Measurements from ENCODE around the gene SPPL2C. TPM values are rescaled to one million over a fixed set of nuclear protein-coding genes. Genes with fewer than 3 reads are reported as not detected.
A peak's percentile ranks its signal among the peaks of the same experiment; 100 is the strongest.
"Not testable (repeated sequence)": the region's sequence is repeated elsewhere in the genome, so short reads cannot be mapped to it uniquely, and the experiment has no call there.

SPPL2C gene
- total and polyA plus RNA-seq, 2 donors: not detected

DNA sequence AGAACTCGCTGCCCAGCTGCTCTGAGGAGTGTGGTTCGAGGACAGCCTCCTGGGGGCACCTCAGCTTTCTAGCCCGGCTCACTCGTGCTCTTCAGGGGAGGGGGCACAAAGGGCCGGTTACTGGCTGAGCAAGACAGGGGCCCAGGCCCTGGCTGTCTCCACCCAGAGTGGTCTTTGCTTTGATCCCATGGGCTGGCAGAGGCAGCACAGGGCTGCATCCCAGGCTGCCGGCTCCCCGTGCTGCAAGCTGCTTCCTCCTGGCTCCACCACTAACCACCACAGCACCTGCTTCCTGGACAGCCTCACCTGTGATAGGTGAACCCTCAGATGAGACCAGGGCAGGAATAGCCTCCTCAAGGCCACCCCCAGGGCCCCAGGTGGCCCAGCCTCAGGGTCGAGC is 6.8 kb downstream of the SPPL2C start:
- H3K4me1 ChIP-seq (ENCODE audit: control insufficient read depth in 2 of 2, insufficient read depth in 2 of 2, low read length in 2 of 2): no peaks in the 10 kb centered on the region
- WGBS: 26% methylated on average over 8 of the region's 8 CpGs
- peaks cover 2 to 26% of the 10 kb centered on the region in 2 donors for H3K27me3 ChIP-seq (ENCODE audit: control insufficient read depth in 2 of 2, insufficient read depth in 1 of 2, low read length in 1 of 2)
- no peak for DNase-seq (ENCODE audit: low read depth in 6 of 9, low spot score in 9 of 9)
- no peaks in the 10 kb centered on the region for H3K36me3 ChIP-seq (ENCODE audit: control insufficient read depth in 2 of 2, insufficient read depth in 2 of 2, low read length in 1 of 2)
- peaks cover 0 to 3% of the 10 kb centered on the region in 2 donors for H3K9me3 ChIP-seq (ENCODE audit: control insufficient read depth in 2 of 2, insufficient read depth in 1 of 2, low read length in 1 of 2)
- no peak overlapping the region for H3K4me3 ChIP-seq (ENCODE audit: low read length in 2 of 2)
- no peak overlapping the region for H3K27ac ChIP-seq (ENCODE audit: low read depth in 1 of 2, low read length in 1 of 2)

DNA sequence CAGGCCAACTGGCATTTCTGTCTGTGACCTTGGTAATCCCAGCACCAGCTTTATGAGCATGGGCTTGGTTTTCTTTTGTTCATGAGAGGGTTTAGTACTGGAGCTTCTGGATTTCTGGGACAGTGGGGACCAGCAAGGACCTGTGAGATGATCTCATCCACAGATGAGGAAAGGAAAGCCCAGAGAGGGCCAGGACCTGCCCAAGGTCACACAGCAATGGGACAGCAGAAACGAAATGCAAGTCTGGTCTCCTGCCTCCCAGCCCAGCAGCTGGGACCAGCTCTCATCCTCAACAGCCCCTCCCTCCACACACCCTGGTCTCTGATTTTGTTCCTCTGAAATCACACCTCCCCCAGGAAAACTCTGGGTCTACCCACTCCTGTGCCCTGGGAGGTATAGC is 7.2 kb downstream of the SPPL2C start:
- Histone ChIP-seq H3K4me3 (ENCODE audit: low read length in 2 of 2) (no peak overlapping the region), H3K36me3 (ENCODE audit: control insufficient read depth in 2 of 2, insufficient read depth in 2 of 2, low read length in 1 of 2) (no peaks in the 10 kb centered on the region), H3K9me3 (ENCODE audit: control insufficient read depth in 2 of 2, insufficient read depth in 1 of 2, low read length in 1 of 2) (peaks cover 0 to 3% of the 10 kb centered on the region in 2 donors), H3K4me1 (ENCODE audit: control insufficient read depth in 2 of 2, insufficient read depth in 2 of 2, low read length in 2 of 2) (no peaks in the 10 kb centered on the region), H3K27ac (ENCODE audit: low read depth in 1 of 2, low read length in 1 of 2) (no peak overlapping the region), H3K27me3 (ENCODE audit: control insufficient read depth in 2 of 2, insufficient read depth in 1 of 2, low read length in 1 of 2) (peaks cover 2 to 26% of the 10 kb centered on the region in 2 donors)
- DNase-seq (ENCODE audit: low read depth in 6 of 9, low spot score in 9 of 9): no peak
- WGBS: 80% methylated on average over 1 of the region's 1 CpG

DNA sequence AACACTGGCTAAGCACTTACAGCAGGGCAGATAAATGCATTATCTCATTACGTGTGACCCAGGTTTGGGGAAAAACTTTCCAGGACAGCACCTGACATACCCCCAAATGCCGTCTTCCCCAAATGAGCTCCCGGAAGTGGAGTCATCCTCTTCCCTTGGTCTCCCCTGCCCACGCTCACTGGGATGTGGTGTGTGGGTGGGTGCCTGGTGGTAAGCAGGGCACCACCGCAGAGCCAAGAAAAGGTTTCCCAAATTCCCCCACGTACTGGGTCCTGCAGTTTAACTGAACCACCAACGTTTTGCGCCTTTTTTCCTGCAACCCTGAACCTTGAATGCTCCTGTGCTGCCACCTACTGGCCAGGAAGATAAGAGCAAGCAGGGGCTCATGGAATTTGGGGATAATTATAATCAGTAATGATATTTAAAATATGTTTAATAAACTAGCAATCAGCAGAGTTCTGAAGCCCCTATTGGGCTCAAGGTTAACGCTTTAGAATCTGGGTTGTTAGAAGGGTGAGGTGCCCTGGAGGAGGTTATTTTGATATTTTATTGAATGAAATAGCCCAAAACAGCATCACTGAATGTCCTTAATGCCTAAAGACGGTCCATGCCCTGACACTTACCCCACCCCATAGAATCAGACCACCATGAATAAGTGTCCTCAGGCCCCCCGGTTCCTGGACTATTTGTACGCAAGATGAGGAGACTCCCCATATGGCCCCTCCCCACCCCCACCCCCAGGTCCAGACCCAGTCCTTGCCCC is 8.0 kb downstream of the SPPL2C start:
- peak in 8 of 9 donors; percentile 13 to 57 (median 30) for DNase-seq (ENCODE audit: low read depth in 6 of 9, low spot score in 9 of 9)
- Histone ChIP-seq H3K36me3 (ENCODE audit: control insufficient read depth in 2 of 2, insufficient read depth in 2 of 2, low read length in 1 of 2) (no peaks in the 10 kb centered on the region), H3K9me3 (ENCODE audit: control insufficient read depth in 2 of 2, insufficient read depth in 1 of 2, low read length in 1 of 2) (peaks cover 0 to 3% of the 10 kb centered on the region in 2 donors), H3K4me1 (ENCODE audit: control insufficient read depth in 2 of 2, insufficient read depth in 2 of 2, low read length in 2 of 2) (no peaks in the 10 kb centered on the region), H3K27me3 (ENCODE audit: control insufficient read depth in 2 of 2, insufficient read depth in 1 of 2, low read length in 1 of 2) (peaks cover 2 to 26% of the 10 kb centered on the region in 2 donors), H3K4me3 (ENCODE audit: low read length in 2 of 2) (no peak overlapping the region), H3K27ac (ENCODE audit: low read depth in 1 of 2, low read length in 1 of 2) (no peak overlapping the region)
- WGBS: 33% methylated on average over 12 of the region's 12 CpGs

DNA sequence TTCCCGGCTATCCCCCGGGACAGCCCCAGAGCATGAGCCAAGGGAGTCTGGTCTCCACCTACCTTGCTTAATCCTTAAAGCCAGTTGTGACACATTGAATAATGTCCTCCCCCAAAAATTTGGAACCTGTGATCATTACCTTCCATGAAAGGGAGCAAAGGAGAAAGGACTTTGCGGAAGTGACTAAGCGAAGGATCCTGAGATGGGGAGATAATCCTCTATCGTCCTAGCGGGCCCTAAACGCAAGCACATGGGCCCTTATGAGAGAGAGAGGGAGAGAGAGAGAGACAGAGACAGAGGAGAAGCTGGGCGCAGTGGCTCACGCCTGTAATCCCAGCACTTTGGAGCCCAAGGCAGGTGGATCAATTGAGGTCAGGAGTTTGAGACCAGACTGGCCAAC is 9.5 kb downstream of the SPPL2C start:
- H3K4me3 ChIP-seq (ENCODE audit: low read length in 2 of 2): no peak overlapping the region
- no peaks in the 10 kb centered on the region for H3K36me3 ChIP-seq (ENCODE audit: control insufficient read depth in 2 of 2, insufficient read depth in 2 of 2, low read length in 1 of 2)
- no peak overlapping the region for H3K27ac ChIP-seq (ENCODE audit: low read depth in 1 of 2, low read length in 1 of 2)
- peaks cover 0 to 3% of the 10 kb centered on the region in 2 donors for H3K9me3 ChIP-seq (ENCODE audit: control insufficient read depth in 2 of 2, insufficient read depth in 1 of 2, low read length in 1 of 2)
- DNase-seq (ENCODE audit: low read depth in 6 of 9, low spot score in 9 of 9): no peak
- peaks cover 2 to 27% of the 10 kb centered on the region in 2 donors for H3K27me3 ChIP-seq (ENCODE audit: control insufficient read depth in 2 of 2, insufficient read depth in 1 of 2, low read length in 1 of 2)
- WGBS: 84% methylated on average over 9 of the region's 9 CpGs
- no peaks in the 10 kb centered on the region for H3K4me1 ChIP-seq (ENCODE audit: control insufficient read depth in 2 of 2, insufficient read depth in 2 of 2, low read length in 2 of 2)

DNA sequence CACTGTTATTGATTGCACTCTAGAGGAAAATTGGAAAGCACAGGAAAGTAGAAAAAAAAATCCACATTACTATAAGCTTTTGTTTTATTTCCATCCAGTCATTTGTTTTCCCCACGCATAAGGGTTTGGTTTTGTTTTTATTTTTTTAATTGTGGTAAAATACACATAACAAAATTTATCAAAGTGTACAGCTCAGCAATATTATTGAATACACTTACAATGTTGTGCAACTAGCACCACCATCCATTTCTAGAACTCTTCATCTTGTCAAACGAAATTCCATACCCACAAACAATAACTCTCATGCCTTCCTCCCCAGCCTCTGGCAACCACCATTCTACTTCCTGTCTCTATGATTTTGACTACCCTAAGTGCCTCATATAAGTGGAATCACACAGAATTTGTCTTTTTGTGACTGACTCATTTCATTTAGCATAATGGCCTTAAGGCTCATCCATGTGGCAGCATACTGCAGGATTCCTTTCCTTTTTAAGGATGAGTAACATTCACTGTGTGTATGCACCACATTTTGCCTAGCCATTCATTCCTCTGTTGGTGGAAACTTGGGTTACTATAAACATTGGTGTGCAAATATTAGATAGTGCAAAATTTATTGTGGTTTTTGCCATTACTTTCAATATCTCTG is 11.1 kb downstream of the SPPL2C start:
- Histone ChIP-seq H3K27ac (ENCODE audit: low read depth in 1 of 2, low read length in 1 of 2) (no peak overlapping the region), H3K9me3 (ENCODE audit: control insufficient read depth in 2 of 2, insufficient read depth in 1 of 2, low read length in 1 of 2) (peaks cover 0 to 3% of the 10 kb centered on the region in 2 donors), H3K27me3 (ENCODE audit: control insufficient read depth in 2 of 2, insufficient read depth in 1 of 2, low read length in 1 of 2) (peaks cover 2 to 19% of the 10 kb centered on the region in 2 donors)

DNA sequence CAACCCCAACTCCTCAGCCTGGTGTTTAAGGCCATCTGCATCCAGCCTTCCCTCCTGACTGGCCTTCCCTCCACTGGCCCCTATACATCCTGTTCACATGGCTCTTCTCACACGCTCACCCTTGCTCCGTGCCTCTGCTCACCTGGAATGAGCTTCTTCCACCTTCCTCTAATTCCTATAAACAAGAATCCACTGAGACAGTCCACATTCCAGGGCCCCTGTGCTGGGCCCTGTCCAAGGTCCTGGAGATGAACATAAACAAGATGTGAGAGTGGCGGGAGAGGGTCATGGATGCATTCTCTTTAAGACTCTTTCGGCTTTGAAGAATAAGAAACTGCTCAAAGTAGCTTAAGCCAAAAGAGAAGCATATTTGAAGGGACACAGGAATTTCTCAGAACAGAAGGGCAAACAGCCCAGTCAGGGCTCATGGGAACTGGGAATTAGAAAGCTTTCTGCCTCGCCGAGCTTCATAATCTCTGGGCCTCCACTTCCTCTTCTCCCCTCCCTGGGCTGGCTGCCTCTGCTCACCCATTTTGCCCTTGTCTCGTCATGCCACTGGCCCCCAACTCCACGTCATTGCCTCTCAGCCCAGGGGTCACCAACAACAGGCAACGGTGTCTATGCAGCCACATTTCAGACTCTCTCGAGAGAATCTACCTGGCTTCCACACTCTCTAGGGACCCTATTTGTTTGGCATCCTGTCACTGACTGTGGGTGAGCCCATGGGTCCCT is 13.5 kb downstream of the SPPL2C start:
- peaks cover 0 to 8% of the 10 kb centered on the region in 2 donors for H3K27me3 ChIP-seq (ENCODE audit: control insufficient read depth in 2 of 2, insufficient read depth in 1 of 2, low read length in 1 of 2)
- H3K4me3 ChIP-seq (ENCODE audit: low read length in 2 of 2): no peak overlapping the region
- WGBS: 57% methylated on average over 10 of the region's 10 CpGs
- peak in 3 of 9 donors; percentile 7 to 28 (median 8) for DNase-seq (ENCODE audit: low read depth in 6 of 9, low spot score in 9 of 9)
- no peaks in the 10 kb centered on the region for H3K4me1 ChIP-seq (ENCODE audit: control insufficient read depth in 2 of 2, insufficient read depth in 2 of 2, low read length in 2 of 2)
- H3K36me3 ChIP-seq (ENCODE audit: control insufficient read depth in 2 of 2, insufficient read depth in 2 of 2, low read length in 1 of 2): no peaks in the 10 kb centered on the region
- no peak overlapping the region for H3K27ac ChIP-seq (ENCODE audit: low read depth in 1 of 2, low read length in 1 of 2)
- peaks cover 0 to 6% of the 10 kb centered on the region in 2 donors for H3K9me3 ChIP-seq (ENCODE audit: control insufficient read depth in 2 of 2, insufficient read depth in 1 of 2, low read length in 1 of 2)

More for the DNA sequence above, 11.1 kb downstream of the SPPL2C start:
- DNase-seq (ENCODE audit: low read depth in 6 of 9, low spot score in 9 of 9): no peak
- WGBS: 71% methylated on average over 2 of the region's 2 CpGs
- Histone ChIP-seq H3K4me3 (ENCODE audit: low read length in 2 of 2) (no peak overlapping the region), H3K36me3 (ENCODE audit: control insufficient read depth in 2 of 2, insufficient read depth in 2 of 2, low read length in 1 of 2) (no peaks in the 10 kb centered on the region), H3K4me1 (ENCODE audit: control insufficient read depth in 2 of 2, insufficient read depth in 2 of 2, low read length in 2 of 2) (no peaks in the 10 kb centered on the region)

DNA sequence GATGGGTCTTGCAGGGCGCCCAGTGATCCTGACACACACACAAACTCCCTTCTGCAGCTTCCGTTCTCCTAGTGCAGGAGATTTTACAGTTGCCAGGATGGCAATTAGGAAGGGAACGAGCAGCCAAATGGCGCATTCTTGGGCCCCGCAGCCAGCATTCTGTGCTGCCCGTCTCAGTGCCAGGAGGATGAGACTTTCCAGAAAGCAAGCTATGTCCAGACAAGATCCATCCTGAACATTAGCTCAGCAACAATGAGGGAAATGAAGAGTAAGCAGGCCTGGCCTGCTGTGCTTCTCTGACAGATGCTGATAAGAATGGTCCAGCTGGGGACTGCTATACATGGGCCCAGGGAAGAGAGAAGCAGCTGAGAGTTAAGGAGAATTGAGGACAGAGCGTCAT is 16.5 kb downstream of the SPPL2C start:
- DNase-seq (ENCODE audit: low read depth in 6 of 9, low spot score in 9 of 9): no peak
- 92% methylated on average over 7 of the region's 7 CpGs for WGBS

DNA sequence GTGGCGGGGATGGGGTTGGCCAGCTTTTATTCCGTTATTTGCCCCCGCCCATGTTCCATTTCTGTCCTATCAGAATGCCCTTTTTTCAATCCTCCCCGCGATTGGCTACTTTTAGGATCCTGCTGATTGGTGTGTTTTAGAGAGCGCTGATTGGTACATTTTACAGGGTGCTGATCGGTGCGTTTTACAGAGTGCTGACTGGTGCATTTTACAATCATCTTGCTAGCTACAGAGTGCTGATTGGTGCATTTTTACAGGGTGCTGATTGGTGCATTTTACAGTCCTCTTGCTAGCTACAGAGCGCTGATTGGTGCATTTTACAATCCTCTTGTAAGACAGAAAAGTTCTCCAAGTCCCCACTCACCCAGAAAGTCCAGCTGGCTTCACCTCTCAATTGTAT is 17.4 kb downstream of the SPPL2C start:
- H3K27ac ChIP-seq (ENCODE audit: low read depth in 1 of 2, low read length in 1 of 2); DNase-seq (ENCODE audit: low read depth in 6 of 9, low spot score in 9 of 9); H3K36me3 ChIP-seq (ENCODE audit: control insufficient read depth in 2 of 2, insufficient read depth in 2 of 2, low read length in 1 of 2); H3K4me1 ChIP-seq (ENCODE audit: control insufficient read depth in 2 of 2, insufficient read depth in 2 of 2, low read length in 2 of 2); H3K4me3 ChIP-seq (ENCODE audit: low read length in 2 of 2); H3K9me3 ChIP-seq (ENCODE audit: control insufficient read depth in 2 of 2, insufficient read depth in 1 of 2, low read length in 1 of 2): not testable (repeated sequence)
- H3K27me3 ChIP-seq (ENCODE audit: control insufficient read depth in 2 of 2, insufficient read depth in 1 of 2, low read length in 1 of 2): peaks cover 0 to 17% of the 10 kb centered on the region in 2 donors
- 91% methylated on average over 9 of the region's 9 CpGs for WGBS

More for the DNA sequence above, 16.5 kb downstream of the SPPL2C start:
- peaks cover 0 to 17% of the 10 kb centered on the region in 2 donors for H3K27me3 ChIP-seq (ENCODE audit: control insufficient read depth in 2 of 2, insufficient read depth in 1 of 2, low read length in 1 of 2)
- no peaks in the 10 kb centered on the region for H3K4me1 ChIP-seq (ENCODE audit: control insufficient read depth in 2 of 2, insufficient read depth in 2 of 2, low read length in 2 of 2)
- no peak overlapping the region for H3K4me3 ChIP-seq (ENCODE audit: low read length in 2 of 2)
- peaks cover 0 to 3% of the 10 kb centered on the region in 2 donors for H3K9me3 ChIP-seq (ENCODE audit: control insufficient read depth in 2 of 2, insufficient read depth in 1 of 2, low read length in 1 of 2)
- H3K27ac ChIP-seq (ENCODE audit: low read depth in 1 of 2, low read length in 1 of 2): no peak overlapping the region
- H3K36me3 ChIP-seq (ENCODE audit: control insufficient read depth in 2 of 2, insufficient read depth in 2 of 2, low read length in 1 of 2): no peaks in the 10 kb centered on the region
